ENCODE measurements around the gene NT5C1A.
A peak's percentile ranks its signal among the peaks of the same experiment; 100 is the strongest.

Gene NT5C1A

GRCh38 chr1:39633422-39633821, 38.5 kb downstream of the NT5C1A start:
- DNase-seq = no peak

GRCh38 chr1:39632682-39633417, 39.1 kb downstream of the NT5C1A start:
- no peak for DNase-seq

GRCh38 chr1:39632323-39632681, 39.6 kb downstream of the NT5C1A start:
- DNase-seq = no peak

- DNase-seq = no peak
Measured at GRCh38 chr1:39631361-39632322, 40.3 kb downstream of the NT5C1A start.

GRCh38 chr1:39628807-39629350, 43.0 kb downstream of the NT5C1A start:
- no peak for DNase-seq

- no peak for DNase-seq
Measured at GRCh38 chr1:39626646-39627045, 45.3 kb downstream of the NT5C1A start.

- DNase-seq = no peak
Measured at GRCh38 chr1:39625462-39626273, 46.2 kb downstream of the NT5C1A start.

- DNase-seq = no peak
Measured at GRCh38 chr1:39625009-39625408, 46.9 kb downstream of the NT5C1A start.

GRCh38 chr1:39623053-39623452, 48.9 kb downstream of the NT5C1A start:
- no peak for DNase-seq

- DNase-seq = no peak
Measured at GRCh38 chr1:39622427-39622826, 49.5 kb downstream of the NT5C1A start.

- DNase-seq = no peak
Measured at GRCh38 chr1:39620659-39621165, 51.2 kb downstream of the NT5C1A start.

GRCh38 chr1:39617488-39618049, 54.3 kb downstream of the NT5C1A start:
- DNase-seq = no peak

- DNase-seq = peak; percentile 11 to 34
Measured at GRCh38 chr1:39615086-39615673, 56.7 kb downstream of the NT5C1A start.

GRCh38 chr1:39614488-39614887, 57.4 kb downstream of the NT5C1A start:
- no peak for DNase-seq

- no peak for DNase-seq
Measured at GRCh38 chr1:39613250-39613649, 58.7 kb downstream of the NT5C1A start.

- no peak for DNase-seq
Measured at GRCh38 chr1:39609618-39610331, 62.1 kb downstream of the NT5C1A start.
